Heart left ventricle (tissue), 16 donors: Measurements from ENCODE around the gene LHFPL3. TPM values are rescaled to one million over a fixed set of nuclear protein-coding genes. Genes with fewer than 3 reads are reported as not detected.

Experiments used
- ATAC-seq, 4 donors: fragments of 200-7000 bp; cut with Tn5 transposase; one replicate each; pipeline ENCODE4 v1.9.1; 2020 to 2022; ENCODE audit warnings: moderate library complexity in 4 of 4, mild to moderate bottlenecking in 3 of 4, moderate number of reproducible peaks in 1 of 4
- DNase-seq, 5 donors: peaks; one replicate each; pipeline ENCODE4 v3.0.0-alpha.2; 2020
- H3K27ac ChIP-seq, 12 donors: fragments of 200-600 bp; sonication (generic) in 4 of 12; one replicate each; pipeline versions ENCODE4 v1.5.0 to v1.8.0; 2016 to 2022; ENCODE audit warnings: mild to moderate bottlenecking in 2 of 12
- H3K27me3 ChIP-seq, 9 donors: fragments of 200-600 bp; sonication (generic) in 2 of 9; one replicate each; pipeline versions ENCODE4 v1.5.1 to v1.8.0; 2016 to 2022; ENCODE audit warnings: mild to moderate bottlenecking in 3 of 9
- H3K36me3 ChIP-seq, 9 donors: fragments of 200-600 bp; sonication (generic) in 2 of 9; one replicate each; pipeline versions ENCODE4 v1.5.0 to v1.8.0; 2018 to 2022; ENCODE audit warnings: mild to moderate bottlenecking in 2 of 9
- H3K4me1 ChIP-seq, 12 donors: fragments of 200-600 bp; sonication (generic) in 4 of 12; one replicate each; pipeline versions ENCODE4 v1.5.0 to v1.8.0; 2016 to 2022; ENCODE audit warnings: mild to moderate bottlenecking in 3 of 12
- H3K4me3 ChIP-seq, 12 donors: fragments of 200-600 bp; sonication (generic) in 4 of 12; one replicate each; pipeline versions ENCODE4 v1.5.0 to v1.8.0; 2017 to 2022; ENCODE audit warnings: mild to moderate bottlenecking in 9 of 12, moderate library complexity in 4 of 12
- H3K9me3 ChIP-seq, 12 donors: fragments of 200-600 bp; sonication (generic) in 4 of 12; one replicate each; pipeline versions ENCODE4 v1.5.0 to v1.8.0; 2016 to 2022; ENCODE audit warnings: mild to moderate bottlenecking in 1 of 12
- POLR2A ChIP-seq, 2 donors: fragments of 450-650 bp; IDR thresholded peaks; one replicate each; pipeline ENCODE4 v1.6.1; 2017; ENCODE audit warnings: antibody characterized with exemption in 2 of 2, mild to moderate bottlenecking in 2 of 2, moderate library complexity in 2 of 2
- WGBS, 4 donors: extraction: QIAGEN DNeasy Blood & Tissue Kit in 2 of 4; methylation state at CpG; one replicate each; pipeline versions ENCODE4 v1.1.5 to v1.1.7; 2013 to 2018; 5-methylcytosine and 5-hydroxymethylcytosine counted together
- intact Hi-C, 10 donors: fragments of 100-400 bp; cut with DNase I; formaldehyde crosslinking; loops; one replicate each; pipeline versions ENCODE4 v1.11.1 to v1.14.2; 2022
- polyA plus RNA-seq, 2 donors: library from polyadenylated mRNA; stranded (reverse); fragments of 200-250 nt; gene quantifications; one replicate each; pipeline ENCODE4 v1.2.3, GENCODE V29; 2013
- total RNA-seq, 9 donors: library from RNA; depleted of rRNA in 2 of 9; stranded (reverse); fragments of >200 nt in 2 of 9; fragmentation: NEBNext Ultra II Directional in 3 of 9; extraction: Animal tissue kit (Norgen Biotek cat#: 25700) in 3 of 9; gene quantifications; one replicate each; pipeline versions ENCODE4 v1.1.0 to v1.2.4, GENCODE V29; 2016 to 2023
- TF ChIP-seq, protein P1 (sequence below), 12 donors: fragments of 200-600 bp; sonication (generic) in 4 of 12; IDR thresholded peaks; one replicate each; pipeline versions ENCODE4 v1.5.0 to v1.8.0; 2018 to 2022; ENCODE audit warnings: antibody characterized with exemption in 12 of 12, mild to moderate bottlenecking in 5 of 12
- donor health status: ischemic (EF 13 %, LVEDD 7.1; RV severe dilation, severe dysfunction).
- donor health status: healthy with polysubstance abuse.
- donor health status: DM: no; HTN: yes; CAD: no.
- donor health status: DM: no; HTN: no; CAD: no.
- donor health status: ischemic (EF 25% LVEDD 6.9; RV normal size, moderate dysfunction).
- donor health status: ischemic (EF 25% LVEDD 5.7; RV mildly dilated, moderate dysfunction).
- donor health status: healthy.
- donor health status: DM: yes; HTN: yes; CAD: no.
- donor health status: ischemic (EF 35%, LVEDD 5.7; RV mildly dilated, moderate dysfunction).
- donor health status: nonischemic (EF 11% LVEDD 7.7; RV severe dilation, severe dysfunction).
- donor health status: DM: yes; HTN: yes; CAD: no.
- donor health status: PGD.
- donor health status: ischemic (EF 29% LVEDD 5.4; RV normal size, mild dysfunction).
- donor health status: nonischemic (EF 23%, LVEDD 6.1; RV moderate dilation, normal function).

LHFPL3 gene
- total and polyA plus RNA-seq, 11 donors, result not detected

- Histone ChIP-seq H3K4me3 (no peak overlapping the region), H3K9me3 (no peaks in the 10 kb centered on the region), H3K27me3 (peaks cover 0 to 3% (median 0%) of the 10 kb centered on the region in 9 donors), H3K27ac (no peak overlapping the region), H3K4me1 (no peaks in the 10 kb centered on the region), H3K36me3 (no peaks in the 10 kb centered on the region)
- DNase-seq (no peak), ATAC-seq (no peak)
- intact Hi-C loops, result no loop called here
- WGBS, 4 donors, result 66 to 75% (median 70%) methylated on average over 5 of the region's 5 CpGs
- TF ChIP-seq POLR2A (IDR thresholded peaks at IDR 0.05), result no peak
- TF ChIP-seq, protein P1, sequence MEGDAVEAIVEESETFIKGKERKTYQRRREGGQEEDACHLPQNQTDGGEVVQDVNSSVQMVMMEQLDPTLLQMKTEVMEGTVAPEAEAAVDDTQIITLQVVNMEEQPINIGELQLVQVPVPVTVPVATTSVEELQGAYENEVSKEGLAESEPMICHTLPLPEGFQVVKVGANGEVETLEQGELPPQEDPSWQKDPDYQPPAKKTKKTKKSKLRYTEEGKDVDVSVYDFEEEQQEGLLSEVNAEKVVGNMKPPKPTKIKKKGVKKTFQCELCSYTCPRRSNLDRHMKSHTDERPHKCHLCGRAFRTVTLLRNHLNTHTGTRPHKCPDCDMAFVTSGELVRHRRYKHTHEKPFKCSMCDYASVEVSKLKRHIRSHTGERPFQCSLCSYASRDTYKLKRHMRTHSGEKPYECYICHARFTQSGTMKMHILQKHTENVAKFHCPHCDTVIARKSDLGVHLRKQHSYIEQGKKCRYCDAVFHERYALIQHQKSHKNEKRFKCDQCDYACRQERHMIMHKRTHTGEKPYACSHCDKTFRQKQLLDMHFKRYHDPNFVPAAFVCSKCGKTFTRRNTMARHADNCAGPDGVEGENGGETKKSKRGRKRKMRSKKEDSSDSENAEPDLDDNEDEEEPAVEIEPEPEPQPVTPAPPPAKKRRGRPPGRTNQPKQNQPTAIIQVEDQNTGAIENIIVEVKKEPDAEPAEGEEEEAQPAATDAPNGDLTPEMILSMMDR (IDR thresholded peaks at IDR 0.05), result no peak
These were observed 82.3 kb downstream of the LHFPL3 start for GRCh38 chr7:104410742-104411141.

- TF ChIP-seq, protein P1 (IDR thresholded peaks at IDR 0.05), result no peak
- no peak for TF ChIP-seq POLR2A (IDR thresholded peaks at IDR 0.05)
- intact Hi-C loops, result no loop called here
- Histone ChIP-seq H3K4me3 (no peak overlapping the region), H3K36me3 (no peaks in the 10 kb centered on the region), H3K9me3 (no peaks in the 10 kb centered on the region), H3K27ac (no peak overlapping the region), H3K27me3 (peaks cover 0 to 3% (median 0%) of the 10 kb centered on the region in 9 donors), H3K4me1 (no peaks in the 10 kb centered on the region)
- DNase-seq (no peak), ATAC-seq (no peak)
- 41 to 51% (median 44%) methylated on average over 3 of the region's 3 CpGs for WGBS, 4 donors
These were observed 84.5 kb downstream of the LHFPL3 start for GRCh38 chr7:104412911-104413310.

DNA sequence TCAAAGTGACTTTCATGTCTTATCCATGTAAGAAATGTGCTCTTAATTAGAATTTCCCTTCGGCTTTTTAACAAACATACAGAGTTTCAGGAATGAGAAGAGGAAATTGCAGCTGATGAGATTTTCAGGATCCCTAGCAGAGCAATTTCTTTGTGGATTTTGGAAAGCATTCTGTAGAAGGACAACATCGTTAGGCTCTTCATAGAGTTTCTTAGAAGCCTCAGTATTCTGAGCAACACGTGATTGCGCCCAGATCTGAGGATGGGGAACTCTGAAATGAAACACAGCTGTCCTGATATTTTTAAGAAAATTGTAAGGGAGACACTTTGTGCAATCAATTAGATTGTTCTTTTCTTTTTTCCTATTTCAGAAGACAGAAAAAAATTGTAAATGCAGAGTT, 85.8 kb downstream of the LHFPL3 start:
- 65 to 72% (median 70%) methylated on average over 4 of the region's 4 CpGs for WGBS, 4 donors
- ATAC-seq, result no peak
- intact Hi-C loops, result no loop called here
- Histone ChIP-seq H3K27ac (no peak overlapping the region), H3K9me3 (no peaks in the 10 kb centered on the region), H3K36me3 (no peaks in the 10 kb centered on the region), H3K27me3 (peaks cover 0 to 3% (median 0%) of the 10 kb centered on the region in 9 donors), H3K4me1 (no peaks in the 10 kb centered on the region), H3K4me3 (no peak overlapping the region)
- no peak for DNase-seq
- TF ChIP-seq, protein P1 (IDR thresholded peaks at IDR 0.05), result no peak
- no peak for TF ChIP-seq POLR2A (IDR thresholded peaks at IDR 0.05)

DNA sequence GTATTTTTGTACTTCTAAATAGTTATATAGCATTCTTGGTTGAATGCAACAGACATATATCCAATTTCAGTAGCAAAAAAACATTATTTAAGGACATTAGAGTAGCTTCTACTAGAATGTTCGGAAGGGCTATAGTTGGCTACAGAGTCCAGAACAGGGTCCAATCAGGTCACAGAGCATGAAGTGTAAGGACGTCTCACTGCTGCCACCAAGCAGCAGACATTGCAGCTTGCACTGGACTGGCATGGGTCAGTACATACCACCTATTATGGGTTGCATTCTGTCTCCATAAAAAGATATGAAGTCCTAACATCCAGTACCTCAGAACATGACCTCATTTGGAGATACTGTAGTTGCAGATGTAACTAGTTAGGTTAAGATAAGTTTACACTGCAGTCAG, 87.3 kb downstream of the LHFPL3 start:
- DNase-seq, result no peak
- intact Hi-C loops, result no loop called here
- no peaks in the 10 kb centered on the region for H3K36me3 ChIP-seq
- no peak for ATAC-seq
- H3K27ac ChIP-seq, result no peak overlapping the region
- peaks cover 0 to 3% (median 0%) of the 10 kb centered on the region in 9 donors for H3K27me3 ChIP-seq
- no peaks in the 10 kb centered on the region for H3K9me3 ChIP-seq
- H3K4me1 ChIP-seq, result no peaks in the 10 kb centered on the region
- 38 to 50% (median 45%) methylated on average over 2 of the region's 2 CpGs for WGBS, 4 donors
- no peak for TF ChIP-seq POLR2A (IDR thresholded peaks at IDR 0.05)
- TF ChIP-seq, protein P1 (IDR thresholded peaks at IDR 0.05), result no peak
- no peak overlapping the region for H3K4me3 ChIP-seq
